NCI-H345 (cell line): ENCODE data around the gene DNMT1.

Experiments used
- DNase-seq: peaks from one replicate; lab custom pipeline; 2025; lab: John Stamatoyannopoulos, UW

DNMT1 gene

DNA sequence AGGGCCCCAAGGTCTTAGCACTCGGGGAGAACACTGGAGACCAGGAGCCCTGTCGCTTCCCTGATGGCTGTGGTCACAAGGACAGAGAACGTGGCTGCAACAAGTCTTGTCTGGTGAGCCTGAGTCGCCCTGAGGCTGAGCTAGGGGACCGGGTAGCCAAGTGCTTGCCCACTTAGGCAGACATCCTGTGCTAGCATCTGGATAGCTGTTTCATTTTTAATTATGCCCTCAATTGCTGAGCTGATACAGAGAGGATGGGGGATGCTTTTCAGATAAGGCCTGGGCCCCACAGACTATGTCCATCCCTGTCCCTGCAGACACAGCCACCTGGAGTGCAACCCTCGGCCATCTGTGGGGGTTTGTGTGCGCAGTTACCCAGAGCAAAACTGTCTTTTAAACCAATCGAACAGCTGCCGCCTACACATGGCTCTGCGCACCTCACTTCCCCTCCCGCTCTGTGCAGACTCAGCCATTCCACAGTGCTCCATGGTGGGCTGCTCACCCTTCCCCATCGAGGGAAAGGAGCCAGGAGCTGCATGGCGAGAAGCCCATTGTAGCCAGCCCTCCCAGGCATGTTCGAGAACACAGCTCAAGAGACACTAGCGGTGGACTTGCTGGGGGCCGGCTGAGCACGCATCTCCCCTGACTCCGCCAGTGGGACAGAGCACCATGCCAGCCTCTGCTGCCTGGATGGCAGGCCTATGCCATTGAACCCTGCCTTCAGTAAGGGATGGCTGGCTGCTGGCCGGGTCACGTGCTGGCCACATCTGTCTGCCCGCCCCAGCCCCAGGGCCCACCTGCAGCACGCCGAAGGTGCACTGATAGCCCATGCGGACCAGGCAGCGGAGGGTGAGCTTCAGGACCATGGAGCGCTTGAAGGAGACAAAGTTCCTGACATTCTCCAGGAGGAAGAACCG lies 55.6 kb downstream of the DNMT1 start:
- no peak for DNase-seq

- no peak for DNase-seq
Measured at GRCh38 chr19:10137751-10138682, 56.7 kb downstream of the DNMT1 start.

- no peak for DNase-seq
Measured at GRCh38 chr19:10136936-10137335, 57.8 kb downstream of the DNMT1 start.

DNA sequence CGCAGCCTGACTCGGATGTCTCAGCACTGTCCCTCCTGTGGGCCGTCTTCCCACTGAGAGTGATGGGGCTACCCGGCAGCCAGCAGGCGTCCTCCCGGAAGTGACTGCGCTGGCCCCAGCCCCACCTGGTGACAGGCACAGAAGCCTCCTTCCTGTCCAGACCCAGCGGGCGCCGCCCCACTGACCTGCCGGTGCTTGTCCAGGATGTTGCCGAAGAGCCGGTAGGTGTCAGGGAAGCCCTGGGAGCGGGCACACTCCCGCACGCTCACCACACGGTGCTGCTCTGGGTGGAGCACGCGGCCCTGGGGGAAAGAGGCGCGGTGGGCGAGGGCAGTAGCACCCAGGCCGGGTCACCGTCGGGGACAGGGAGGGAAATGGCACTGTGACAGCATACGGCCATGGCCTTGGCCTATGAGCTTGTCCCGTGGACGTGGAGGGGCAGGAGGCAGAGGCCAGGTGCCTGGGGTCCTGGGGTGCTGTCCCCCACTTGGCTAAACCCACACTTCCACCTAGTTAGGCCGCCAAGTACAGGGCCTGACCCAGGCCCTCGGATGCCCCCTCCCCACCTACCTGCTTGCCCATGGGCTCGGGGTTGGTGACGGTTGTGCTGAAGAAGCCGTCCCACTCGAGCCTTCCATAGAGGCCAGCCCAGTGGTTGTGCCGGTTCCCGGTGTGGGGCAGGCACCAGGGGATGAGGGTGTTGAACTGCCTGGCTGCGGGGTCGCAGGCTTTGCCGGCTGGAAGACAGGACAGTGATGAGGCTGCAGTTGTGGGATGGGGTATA lies 59.0 kb downstream of the DNMT1 start:
- DNase-seq, result no peak

GRCh38 chr19:10134040-10134439 lies 60.7 kb downstream of the DNMT1 start:
- DNase-seq, result no peak

DNA sequence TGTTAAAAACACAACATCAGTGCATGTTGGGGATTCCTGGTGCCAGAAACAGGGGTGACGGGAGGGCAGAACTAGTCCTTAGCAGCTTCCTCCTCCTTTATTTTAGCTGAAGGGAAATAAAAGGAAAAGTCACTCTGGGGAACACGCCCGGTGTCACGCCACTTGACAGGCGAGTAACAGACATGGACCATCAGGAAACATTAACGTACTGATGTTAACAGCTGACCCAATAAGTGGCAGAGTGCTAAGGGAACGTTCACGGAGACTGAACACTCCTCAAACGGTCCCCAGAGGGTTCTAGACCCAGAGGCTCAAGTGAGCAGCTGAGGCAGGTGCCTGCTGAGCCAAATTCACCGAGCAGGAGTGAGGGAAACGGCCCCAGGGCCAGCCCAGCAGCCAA lies 61.2 kb downstream of the DNMT1 start:
- no peak for DNase-seq

DNA sequence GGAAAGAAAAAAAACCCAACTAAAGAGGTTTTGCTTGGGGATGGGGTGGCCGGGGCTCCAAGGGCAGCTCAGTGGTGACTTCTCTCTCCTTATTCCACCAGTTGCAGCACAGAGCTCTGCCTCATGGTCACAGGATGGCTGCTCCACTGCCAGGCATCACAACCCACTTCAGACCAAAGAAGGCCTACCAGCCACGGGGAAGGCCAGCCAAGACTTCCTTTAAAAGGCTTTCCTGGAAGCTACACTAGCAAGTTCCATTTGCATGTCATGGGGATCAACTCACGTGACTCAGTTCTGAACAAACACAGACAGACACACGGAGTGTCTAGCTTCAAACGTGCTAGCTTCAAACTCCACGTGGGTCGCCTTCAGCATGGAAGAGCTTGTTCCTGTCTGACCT lies 61.8 kb downstream of the DNMT1 start:
- no peak for DNase-seq

DNA sequence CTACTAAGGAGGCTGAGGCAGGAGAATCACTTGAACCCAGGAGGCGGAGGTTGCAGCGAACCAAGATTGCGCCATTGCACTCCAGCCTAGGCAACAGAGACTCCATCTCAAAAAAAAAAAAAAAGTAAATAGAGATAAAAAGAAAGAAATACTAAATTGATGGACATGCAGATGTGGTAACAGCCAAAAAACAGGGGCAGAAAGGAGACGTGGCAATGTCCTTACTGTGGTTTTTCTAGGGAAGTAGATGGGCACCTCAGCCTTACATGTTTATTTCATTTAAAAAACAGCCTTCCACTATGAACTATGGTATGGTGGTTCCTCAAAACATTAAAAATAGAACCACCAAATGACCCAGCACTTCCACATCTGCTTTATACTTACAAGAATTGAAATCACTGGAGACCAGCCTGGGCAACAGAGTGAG lies 68.5 kb downstream of the DNMT1 start:
- DNase-seq, result no peak

DNA sequence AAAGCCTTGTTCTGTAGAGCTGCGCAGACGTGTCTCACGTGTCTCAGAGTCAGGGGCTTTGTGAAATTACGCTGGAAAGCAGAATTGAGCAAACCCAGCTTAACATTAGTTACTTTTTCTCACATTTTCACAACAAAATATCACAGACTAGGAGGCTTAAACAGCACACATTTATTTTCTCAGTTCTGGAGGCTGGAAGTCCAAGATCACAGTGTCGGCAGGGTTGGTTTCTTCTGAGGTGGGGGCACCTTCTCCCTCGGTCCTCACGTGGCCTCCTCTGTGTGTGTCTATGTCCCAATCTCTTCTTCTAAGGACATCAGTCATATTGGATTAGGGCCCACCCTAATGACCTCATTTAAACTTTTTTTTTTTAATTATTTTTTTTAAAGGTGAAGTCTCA lies 70.3 kb downstream of the DNMT1 start:
- no peak for DNase-seq

- DNase-seq, result no peak
Measured at GRCh38 chr19:10122045-10122444, 72.7 kb downstream of the DNMT1 start.

DNA sequence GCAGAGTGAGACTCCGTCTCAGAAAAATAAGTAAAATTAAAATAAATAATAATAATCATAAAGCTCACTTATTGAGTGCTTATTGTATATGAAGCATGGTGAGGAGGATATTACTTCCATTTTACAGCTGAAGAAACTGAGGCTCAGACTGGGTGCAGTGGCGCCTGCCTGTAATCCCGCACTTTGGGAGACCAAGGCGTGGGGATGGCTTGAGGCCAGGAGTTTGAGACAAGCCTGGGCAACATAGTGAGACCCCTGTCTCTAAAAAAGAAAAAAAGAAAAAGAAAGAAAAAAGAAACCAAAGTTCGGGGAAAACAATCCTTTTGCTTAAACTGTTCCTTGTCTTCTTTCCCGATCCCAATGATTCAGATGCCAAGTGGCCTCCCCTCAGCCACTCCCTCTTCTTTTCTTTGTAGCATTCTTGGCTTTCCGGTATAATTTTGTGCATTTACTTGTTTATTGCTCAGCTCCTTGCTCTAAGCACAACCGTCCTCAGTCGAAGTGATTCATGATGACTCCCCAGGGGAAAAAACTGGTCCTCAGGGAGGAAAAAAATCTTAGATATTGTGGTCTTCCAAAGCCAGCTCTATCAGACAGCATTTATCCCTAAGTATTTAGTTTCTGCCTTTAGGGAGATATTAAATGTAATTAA lies 74.1 kb downstream of the DNMT1 start:
- DNase-seq, result no peak

- no peak for DNase-seq
Measured at GRCh38 chr19:10118960-10119359, 75.8 kb downstream of the DNMT1 start.

DNA sequence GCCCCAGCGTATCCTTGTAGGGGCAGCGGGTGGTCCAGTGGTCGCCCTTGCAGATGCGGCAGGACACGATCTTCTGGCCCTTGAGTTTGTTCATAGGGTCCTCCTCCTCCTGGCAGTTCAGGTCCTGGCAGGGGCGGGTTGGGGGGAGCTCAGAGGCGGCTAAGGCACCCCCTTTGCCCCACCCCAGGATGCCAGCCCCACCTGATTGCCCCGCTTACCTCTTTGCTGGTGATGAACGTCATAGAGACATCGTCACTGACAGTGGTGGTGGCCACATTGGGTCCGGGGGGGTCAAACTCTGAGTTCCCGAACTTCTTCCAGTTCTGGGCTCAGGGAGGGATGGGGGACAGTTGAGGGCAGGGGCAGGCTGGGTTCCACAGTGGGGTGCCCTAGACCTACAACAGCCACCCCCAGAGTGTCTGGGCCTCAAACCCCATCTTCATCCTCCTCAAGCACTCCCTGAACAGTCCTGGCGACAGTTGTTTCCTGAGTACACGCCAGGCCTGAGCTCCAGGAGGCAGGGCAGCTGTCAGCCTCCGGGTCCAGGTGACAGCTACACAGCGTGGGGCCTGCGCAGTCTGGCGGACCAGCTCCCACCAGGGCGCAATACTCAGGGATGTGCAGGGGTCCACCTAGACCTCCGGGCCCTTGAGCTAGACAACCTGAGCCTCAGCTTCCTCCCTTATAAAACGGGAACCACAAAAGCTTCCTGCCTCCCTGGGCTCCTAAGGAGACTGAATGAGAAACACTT lies 77.7 kb downstream of the DNMT1 start:
- no peak for DNase-seq

DNA sequence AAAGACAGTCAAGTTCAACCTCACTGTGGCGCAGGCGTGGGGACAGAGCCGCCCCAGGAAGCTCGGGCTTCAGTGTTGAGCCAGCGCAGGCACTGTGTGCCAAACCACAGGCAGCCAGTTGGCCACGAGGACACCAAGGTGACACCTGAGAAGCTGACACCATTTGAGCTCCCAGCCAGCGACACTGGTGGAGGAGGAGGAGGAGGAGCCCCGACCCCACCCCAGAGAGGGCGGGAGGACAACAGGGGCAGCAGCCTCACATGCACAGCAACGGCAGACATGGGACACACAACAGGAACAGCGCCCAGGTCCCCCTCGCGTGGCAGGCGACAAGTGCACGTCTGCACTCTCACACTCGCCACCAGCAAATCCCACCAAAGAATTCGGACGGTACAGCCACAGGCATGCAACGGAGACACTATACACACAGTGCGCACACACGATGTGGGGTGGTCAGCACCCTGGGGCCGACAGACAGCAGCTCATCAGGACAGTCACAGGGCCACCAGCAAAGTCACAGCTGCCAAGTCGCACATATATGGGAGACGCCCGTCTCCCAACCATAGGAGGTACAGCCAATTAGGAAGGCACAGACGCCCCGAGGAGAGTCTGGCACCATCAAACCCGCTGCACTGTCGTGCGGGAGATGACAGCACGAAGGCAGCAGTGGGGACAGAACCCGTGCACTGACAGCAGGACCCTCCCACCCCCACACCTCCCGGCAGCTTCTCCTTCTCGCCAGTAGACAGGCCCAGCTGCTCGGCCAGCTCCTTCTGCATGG lies 78.5 kb downstream of the DNMT1 start:
- no peak for DNase-seq

DNA sequence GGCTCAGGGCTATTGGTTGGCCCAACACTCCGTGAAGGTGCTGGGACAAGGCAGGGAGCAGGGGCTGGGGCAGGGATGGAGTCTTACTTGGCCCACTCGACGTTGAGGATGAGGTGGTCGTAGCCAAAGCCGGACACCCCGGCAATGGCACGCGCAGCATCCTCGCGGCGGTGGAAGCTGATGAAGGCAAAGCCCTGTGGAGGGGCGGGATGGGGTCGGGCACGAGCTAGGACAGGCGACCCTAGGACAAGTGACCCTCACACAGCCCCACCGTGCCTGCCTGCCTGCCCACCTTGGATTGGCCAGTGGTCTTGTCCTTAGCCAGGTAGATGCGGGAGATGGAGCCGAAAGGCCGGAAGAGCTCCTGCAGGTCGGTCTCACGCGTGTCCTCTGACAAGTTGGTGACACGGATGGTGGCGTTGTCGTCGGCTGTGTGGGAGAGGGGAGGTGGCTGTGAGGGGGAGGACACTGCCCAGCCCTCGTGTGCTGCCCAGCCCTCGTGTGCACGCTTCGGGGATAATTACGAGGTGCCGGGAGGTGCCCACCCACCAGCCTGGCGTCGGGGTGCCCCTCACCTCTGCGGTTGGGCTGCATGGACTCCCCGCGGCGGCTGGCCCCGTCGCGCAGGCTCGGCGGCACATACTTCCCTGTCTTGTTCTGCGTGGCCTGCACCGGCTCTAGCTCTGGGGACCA lies 79.2 kb downstream of the DNMT1 start:
- no peak for DNase-seq

GRCh38 chr19:10114651-10115391 lies 79.9 kb downstream of the DNMT1 start:
- no peak for DNase-seq

DNA sequence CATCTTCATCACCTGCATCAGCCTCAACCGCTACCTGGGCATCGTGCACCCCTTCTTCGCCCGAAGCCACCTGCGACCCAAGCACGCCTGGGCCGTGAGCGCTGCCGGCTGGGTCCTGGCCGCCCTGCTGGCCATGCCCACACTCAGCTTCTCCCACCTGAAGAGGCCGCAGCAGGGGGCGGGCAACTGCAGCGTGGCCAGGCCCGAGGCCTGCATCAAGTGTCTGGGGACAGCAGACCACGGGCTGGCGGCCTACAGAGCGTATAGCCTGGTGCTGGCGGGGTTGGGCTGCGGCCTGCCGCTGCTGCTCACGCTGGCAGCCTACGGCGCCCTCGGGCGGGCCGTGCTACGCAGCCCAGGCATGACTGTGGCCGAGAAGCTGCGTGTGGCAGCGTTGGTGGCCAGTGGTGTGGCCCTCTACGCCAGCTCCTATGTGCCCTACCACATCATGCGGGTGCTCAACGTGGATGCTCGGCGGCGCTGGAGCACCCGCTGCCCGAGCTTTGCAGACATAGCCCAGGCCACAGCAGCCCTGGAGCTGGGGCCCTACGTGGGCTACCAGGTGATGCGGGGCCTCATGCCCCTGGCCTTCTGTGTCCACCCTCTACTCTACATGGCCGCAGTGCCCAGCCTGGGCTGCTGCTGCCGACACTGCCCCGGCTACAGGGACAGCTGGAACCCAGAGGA lies 80.6 kb downstream of the DNMT1 start:
- no peak for DNase-seq

- DNase-seq, result no peak
Measured at GRCh38 chr19:10113592-10113963, 81.2 kb downstream of the DNMT1 start.
